SIG-M5 treated with dmso at 0.1 percent for 504 hours (cell line): ENCODE data around the gene IDNK.

Experiments used
- DNase-seq: peaks from one replicate; lab custom pipeline; 2025; ENCODE audit not compliant: unreplicated experiment; lab: John Stamatoyannopoulos, UW

IDNK gene

GRCh38 chr9:83633255-83633654 is 10.3 kb downstream of the IDNK start:
- DNase-seq, result no peak

GRCh38 chr9:83633676-83634075 is 10.7 kb downstream of the IDNK start:
- DNase-seq, result no peak

GRCh38 chr9:83636813-83637212 is 13.9 kb downstream of the IDNK start:
- no peak for DNase-seq

- no peak for DNase-seq
These were observed 14.4 kb downstream of the IDNK start for GRCh38 chr9:83637389-83637788.

GRCh38 chr9:83639266-83639665 is 16.3 kb downstream of the IDNK start:
- no peak for DNase-seq

- DNase-seq, result no peak
These were observed 19.9 kb downstream of the IDNK start for GRCh38 chr9:83642793-83643192.

GRCh38 chr9:83646500-83647239 is 23.7 kb downstream of the IDNK start:
- no peak for DNase-seq

GRCh38 chr9:83649080-83649479 is 26.1 kb downstream of the IDNK start:
- DNase-seq, result peak; percentile 45

GRCh38 chr9:83649515-83649914 is 26.6 kb downstream of the IDNK start:
- DNase-seq, result no peak

- DNase-seq, result no peak
These were observed 28.6 kb downstream of the IDNK start for GRCh38 chr9:83651558-83651957.

GRCh38 chr9:83652433-83652832 is 29.5 kb downstream of the IDNK start:
- no peak for DNase-seq

GRCh38 chr9:83655433-83655832 is 32.5 kb downstream of the IDNK start:
- DNase-seq, result no peak

GRCh38 chr9:83656032-83656680 is 33.2 kb downstream of the IDNK start:
- no peak for DNase-seq

GRCh38 chr9:83656952-83657351 is 34.0 kb downstream of the IDNK start:
- DNase-seq, result no peak

GRCh38 chr9:83662933-83663332 is 40.0 kb downstream of the IDNK start:
- DNase-seq, result no peak

GRCh38 chr9:83665580-83666200 is 42.7 kb downstream of the IDNK start:
- peak; percentile 62 for DNase-seq

- no peak for DNase-seq
These were observed 46.1 kb downstream of the IDNK start for GRCh38 chr9:83669067-83669466.

- no peak for DNase-seq
These were observed 47.4 kb downstream of the IDNK start for GRCh38 chr9:83670381-83670780.

- DNase-seq, result no peak
These were observed 48.5 kb downstream of the IDNK start for GRCh38 chr9:83671451-83671850.

- DNase-seq, result no peak
These were observed 52.5 kb downstream of the IDNK start for GRCh38 chr9:83675466-83675865.

GRCh38 chr9:83677596-83677995 is 54.7 kb downstream of the IDNK start:
- no peak for DNase-seq

- no peak for DNase-seq
These were observed 57.3 kb downstream of the IDNK start for GRCh38 chr9:83680233-83680632.
